Stimulated activated CD8-positive, alpha-beta memory T cell treated with anti-CD3 and anti-CD28 coated beads, Interleukin-7, amount 100 ng/mL, for 4 hours (primary cell): ENCODE results near the gene PIGQ.

Experiments used
- DNase-seq, 2 donors: peaks; one replicate each; pipeline ENCODE4 v3.0.0-alpha.2; 2020; ENCODE audit warnings: low read depth in 2 of 2

PIGQ gene

DNA sequence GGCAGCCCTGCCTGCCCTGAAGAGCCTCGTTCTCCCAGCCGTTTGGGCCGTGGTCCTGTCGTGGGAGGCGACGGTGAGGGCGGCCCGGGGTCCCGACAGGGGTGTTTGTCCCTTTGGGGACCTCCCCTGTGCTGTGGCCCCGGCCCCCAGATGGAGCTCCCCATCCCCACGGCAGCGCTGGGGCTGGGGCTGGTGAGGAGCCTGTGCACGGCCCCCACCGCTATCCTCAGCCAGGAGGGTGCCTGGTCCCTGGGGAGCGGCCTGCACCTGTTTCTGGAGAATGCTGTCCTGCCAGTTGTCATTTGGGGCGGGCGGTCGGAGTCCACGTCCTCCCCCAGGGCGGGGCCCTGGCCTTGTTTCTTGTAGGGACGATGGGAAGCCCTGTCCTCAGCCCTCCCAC, 35.6 kb upstream of the PIGQ start:
- no peak for DNase-seq

DNA sequence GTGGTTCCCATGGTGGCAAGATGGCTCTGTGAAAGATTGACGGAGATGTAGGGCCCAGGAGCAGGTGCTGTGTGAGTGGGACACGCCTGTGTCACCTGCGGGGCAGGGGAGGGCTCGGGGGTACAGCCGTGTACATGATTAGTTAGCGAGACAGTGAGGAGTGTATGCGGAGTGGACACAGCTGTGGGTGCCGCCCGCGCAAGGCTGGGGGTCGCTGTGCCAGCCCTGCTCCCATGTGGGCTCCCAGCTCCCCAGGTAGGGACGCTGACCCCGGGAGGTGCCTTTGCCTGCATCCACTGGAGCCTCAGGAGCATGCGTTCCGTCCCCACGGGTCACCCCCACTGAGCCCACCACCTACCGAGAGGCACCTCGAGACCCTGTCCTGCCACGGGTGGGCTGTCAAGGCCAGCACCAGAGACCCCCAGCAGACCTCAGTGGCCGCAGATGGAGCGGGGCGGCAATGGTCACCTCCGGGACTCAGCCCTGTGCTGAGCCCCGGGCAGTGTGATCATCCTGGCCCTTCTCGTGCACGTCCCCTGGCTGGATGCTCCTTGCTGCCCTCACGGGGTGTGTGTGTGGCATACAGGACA, 34.8 kb upstream of the PIGQ start:
- DNase-seq: no peak

DNA sequence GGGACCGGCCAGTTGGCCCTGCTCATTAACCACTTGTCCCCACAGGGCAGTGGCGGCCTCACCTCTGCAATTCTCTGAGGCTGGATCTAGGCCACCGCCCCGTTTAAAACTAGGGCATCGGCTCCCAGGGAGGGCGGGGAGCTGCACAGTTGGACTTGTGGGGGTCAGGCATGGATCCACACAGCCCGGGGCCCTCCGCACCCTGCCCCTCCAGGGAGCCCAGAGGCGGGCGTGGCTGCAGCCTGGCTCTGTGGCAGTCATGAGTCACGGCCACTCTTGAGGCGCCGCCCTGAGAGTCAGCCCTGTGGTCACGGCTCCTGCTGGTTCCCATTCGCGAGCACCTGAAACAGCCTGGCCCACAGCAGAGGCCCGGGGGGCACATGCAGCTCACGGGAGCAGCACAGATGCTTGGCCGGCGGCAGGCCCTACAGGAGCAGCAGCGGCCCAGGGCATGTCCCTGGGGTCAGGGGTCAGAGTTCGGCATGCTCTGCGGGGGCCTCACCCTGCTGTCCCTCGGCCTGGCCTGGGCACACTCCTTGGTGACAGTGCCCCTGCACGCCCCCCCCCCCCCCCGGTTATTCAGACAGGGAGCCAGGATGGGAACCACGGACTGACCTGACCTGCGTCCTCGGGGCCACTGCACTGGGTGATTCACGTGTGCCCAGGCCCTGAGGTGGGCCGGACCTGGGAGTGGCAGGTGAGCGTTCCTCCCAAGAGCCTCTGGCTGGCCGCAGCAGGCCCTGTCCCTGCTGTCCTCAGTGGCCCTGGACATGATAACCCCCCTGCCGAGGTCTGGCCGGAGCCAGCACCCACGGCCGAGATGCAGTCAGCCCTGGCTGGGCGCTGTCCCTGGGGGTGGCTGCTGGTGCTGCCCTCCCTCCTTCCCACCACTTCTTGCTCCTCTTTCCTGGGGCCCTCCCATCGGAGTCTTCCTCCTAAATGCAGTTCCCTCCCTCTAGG, 34.0 kb upstream of the PIGQ start:
- DNase-seq: no peak

DNA sequence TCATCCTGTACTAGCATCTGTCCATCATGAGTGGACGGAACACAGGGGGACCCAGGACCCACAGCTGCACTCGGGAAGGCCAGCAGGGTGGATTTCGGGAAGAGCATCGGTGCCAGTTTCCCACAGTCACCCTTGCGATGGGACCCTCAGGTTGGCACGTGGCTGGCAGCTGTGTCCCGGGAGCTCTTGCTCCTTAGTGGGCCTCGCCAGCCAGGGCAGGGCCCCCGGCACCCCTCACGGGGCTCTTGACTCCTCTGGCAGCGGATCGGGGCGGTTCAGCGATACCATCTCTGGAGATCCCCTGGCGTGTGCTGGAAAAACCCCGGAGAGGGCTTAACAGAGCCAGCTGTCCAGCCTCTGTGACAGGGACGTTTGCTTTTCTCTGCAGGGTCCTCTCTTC, 33.0 kb upstream of the PIGQ start:
- no peak for DNase-seq

DNA sequence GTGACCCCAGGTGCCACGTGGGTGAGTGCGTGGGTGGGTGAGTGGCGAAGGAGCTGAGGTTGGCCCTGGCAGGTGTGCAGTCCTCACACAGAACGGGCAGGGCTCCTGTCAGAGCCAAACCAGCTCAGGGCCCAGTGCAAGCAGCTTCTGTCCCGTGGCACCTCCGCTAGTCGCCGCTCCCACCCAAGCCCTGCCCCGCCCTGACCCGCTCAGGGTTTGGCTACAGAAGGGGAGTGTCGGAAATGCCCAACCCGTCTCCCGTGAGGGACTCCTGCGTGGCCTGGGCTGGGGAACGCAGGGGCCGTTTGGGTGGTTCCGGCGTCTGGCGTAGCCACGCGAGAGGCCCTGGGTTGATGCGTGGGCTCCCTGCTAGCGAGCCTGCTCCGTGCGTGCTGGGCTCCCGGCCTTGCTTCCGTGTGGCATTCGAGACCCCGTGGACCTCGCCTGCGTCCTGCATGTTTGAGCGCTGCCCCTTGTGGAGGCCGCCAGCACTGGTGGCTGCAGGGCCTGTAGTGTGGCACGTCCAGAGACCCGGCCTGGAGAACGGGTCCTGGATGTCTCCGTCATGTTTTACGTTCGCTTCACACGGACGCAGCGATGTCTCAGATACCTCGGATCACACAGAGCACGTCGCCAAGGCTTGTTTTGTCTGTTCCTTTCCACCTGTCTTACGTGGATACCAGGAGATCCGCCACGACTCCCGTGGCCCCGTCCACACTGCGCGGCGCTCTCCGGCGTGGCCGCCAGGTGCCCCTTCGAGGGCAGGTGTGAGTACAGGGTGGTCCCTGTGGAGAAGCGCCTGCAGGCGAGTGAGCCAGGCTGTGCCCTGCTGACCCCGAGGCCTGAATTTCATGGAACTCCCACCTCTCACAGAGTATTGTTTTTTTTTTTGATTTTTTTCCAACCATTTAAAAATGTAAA, 32.1 kb upstream of the PIGQ start:
- DNase-seq: no peak

DNA sequence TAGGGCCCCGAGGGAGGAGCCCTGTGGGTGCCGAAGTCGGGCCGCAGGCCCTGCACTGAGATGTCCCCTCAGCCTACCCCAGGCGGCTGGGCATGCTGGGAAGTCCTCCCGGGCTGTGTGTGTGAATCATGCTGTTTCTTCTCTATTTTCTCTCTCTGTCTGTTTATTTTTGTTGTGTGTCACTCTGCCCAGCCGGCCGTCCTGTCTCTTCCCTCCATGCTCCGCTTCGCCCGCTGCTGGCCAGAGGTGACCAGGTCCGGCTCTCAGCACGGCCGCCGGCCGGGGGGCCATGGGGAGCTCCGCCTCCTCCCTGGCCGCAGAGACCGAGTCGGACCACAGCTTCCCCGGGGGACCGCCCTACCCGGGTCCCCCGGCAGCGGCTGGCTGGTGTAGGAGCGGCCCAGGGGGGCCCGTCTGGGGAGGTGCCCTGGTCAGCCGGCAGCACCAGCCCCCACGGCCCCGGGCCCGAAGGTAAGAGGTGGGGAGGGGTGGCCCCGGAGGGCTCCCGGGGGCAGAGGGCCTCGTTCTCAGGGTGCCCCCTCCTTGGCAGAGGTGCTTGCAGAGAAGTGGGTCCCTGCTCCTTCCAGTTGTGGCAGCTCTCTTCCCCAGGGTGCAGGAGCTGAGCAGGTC, 29.8 kb upstream of the PIGQ start:
- no peak for DNase-seq

DNA sequence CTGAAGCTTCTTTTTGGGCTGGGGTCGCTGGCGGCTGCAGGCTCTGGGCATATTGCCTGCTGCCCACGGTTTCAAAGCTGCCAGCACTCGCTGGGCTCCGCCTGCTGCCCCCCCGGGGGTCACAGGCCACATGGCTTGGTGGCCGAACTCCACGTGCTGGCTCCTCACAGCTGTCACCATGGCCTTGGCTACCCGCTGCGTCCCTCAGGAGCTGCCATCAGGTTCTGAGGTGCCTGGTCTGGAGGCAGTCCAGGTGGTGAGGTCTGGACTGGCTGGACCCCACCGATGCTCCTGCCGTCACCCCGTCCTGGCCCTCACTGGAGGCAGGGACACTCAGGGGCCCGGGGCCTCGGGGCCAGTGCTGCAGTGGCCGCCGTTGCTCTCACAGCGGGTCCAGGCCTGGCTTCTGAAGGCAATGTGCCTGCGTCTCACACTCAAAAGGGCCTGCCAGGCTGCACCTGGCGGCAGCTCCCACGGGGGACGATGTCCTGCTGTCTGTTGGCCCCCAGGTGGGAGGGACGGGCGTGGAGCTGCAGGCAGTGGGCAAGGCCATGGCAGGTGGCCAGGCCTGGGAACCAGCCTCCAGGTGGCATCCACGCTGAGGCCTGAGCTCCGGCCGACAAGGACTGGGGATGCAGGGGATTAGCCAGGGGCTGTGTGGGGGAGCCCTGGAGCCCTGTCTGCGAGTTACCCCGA, 29.0 kb upstream of the PIGQ start:
- DNase-seq: no peak

DNA sequence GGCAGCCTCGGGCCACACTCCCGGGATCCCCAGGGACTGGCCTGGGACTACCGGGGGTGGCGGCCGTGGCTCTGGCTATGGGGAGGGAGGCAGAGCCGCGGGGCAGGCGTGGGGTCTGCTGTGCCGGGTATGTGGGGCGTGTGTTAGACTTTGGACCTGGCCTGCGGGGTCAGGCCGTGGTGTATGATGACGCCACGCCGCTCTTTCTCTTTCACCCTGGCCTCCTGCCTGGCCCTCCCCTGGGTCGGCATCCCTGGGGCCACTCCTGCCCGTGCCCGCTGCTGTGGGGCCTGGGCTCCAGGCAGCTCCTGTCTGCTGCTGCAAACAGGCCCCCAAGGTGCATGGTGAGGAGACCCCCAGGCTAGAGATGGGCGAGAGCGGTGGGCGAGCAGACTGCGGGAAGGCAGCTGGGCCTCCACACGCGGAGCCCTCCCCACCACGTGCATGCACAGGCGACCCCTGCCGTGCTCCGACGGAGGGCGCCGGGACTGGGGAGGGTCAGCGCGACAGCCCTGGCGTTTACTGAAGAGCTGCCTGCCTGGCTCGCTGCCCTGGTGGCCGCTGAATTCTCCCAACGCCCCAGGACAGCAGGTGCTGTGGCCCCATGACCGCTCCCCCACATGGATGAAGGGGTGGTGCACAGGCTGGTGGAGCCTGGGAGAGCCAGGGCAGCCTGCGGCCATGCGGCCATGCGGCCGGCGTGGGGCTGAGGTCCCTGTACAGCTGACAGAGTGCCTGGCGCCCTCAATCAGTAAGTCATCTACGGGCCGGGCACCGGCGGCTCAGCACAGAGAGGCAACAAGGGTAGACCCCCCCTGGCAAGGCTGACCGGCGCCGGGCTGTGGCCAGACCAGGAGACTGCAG, 26.2 kb upstream of the PIGQ start:
- no peak for DNase-seq

DNA sequence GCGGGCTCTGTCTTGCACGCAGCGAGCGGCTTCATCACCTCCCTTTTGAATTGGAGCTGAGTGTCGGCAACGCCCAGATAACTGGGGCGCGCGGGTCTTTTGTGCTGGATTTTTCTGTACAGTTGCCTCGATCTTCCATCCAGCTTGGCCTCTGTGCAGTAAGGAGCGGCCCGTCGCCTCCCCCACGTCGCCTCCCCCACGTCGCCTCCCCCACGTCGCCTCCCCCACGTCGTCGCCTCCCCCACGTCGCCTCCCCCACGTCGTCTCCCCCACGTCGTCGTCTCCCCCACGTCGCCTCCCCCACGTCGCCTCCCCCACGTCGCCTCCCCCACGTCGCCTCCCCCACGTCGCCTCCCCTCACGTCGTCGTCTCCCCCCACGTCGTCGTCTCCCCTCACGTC, 25.3 kb upstream of the PIGQ start:
- DNase-seq: no peak

DNA sequence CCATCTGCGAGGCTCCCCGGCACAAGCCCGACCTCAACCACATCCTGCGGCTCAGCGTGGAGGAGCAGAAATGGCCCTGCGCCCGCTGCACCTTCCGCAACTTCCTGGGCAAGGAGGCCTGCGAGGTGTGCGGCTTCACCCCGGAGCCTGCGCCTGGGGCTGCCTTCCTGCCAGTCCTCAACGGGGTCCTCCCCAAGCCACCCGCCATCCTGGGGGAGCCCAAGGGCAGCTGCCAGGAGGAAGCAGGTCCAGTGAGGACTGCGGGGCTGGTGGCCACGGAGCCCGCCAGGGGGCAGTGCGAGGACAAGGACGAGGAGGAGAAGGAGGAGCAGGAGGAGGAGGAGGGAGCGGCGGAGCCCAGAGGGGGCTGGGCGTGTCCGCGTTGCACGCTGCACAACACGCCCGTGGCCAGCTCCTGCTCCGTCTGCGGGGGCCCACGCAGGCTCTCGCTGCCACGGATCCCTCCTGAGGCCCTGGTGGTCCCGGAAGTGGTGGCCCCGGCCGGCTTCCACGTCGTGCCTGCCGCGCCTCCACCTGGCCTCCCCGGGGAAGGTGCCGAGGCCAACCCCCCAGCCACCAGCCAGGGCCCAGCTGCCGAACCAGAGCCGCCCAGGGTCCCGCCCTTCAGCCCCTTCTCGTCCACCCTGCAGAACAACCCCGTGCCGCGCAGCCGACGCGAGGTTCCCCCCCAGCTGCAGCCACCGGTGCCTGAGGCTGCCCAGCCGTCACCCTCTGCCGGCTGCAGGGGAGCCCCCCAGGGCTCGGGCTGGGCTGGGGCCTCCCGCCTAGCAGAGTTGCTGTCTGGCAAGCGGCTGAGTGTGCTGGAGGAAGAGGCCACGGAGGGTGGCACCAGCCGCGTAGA, 22.6 kb upstream of the PIGQ start:
- DNase-seq: peak in 1 of 2 donors; percentile 36

DNA sequence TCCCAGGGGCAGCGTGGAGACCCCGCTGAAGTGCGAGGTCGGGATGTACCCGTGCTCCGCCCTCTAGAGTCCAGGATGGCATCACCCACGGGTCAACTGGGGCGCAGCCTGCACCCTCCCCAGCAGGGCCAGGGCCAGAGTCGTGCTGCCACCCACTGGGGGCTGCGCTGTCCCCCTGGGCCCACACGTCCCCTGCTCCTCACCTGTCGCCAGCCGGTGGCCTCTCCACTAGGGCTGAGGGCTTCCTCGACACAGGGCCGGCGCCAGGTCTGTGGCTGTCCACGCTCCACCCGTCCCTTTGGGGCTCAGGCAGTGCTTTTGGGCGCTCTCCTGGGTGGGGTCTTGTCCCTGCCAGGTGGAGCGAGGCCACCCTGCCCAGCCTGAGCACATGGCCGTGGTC, 21.2 kb upstream of the PIGQ start:
- no peak for DNase-seq

DNA sequence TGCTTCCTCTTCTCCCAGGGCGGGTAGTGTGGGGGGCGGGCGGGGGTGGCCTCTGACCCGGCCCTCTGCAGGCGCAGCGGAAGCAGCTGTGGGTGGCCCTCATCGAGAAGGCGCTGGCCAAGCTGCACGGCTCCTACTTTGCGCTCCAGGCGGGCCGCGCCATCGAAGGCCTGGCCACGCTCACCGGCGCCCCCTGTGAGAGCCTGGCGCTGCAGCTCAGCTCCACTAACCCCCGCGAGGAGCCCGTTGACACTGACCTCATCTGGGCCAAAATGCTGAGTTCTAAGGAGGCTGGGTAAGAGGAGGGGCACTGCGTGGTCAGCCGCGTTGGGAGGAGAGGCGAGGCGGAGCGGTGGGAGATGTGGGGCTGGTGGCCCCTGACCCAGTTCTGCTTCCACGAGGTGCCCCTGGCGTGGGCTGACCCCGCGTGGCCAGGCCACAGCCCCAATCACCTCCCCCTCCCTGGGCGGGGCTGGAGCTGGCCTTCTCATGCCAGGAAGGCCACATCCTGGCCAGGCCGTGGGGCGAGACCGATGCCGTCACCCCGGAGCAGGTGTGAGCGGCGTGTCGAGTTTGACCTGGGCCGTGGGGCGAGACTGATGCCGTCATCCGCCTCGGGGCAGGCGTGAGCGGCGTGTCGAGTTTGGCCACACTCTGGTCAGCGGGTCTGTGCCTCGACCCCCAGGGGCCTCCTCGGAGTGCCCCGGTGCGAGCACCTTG, 20.1 kb upstream of the PIGQ start:
- no peak for DNase-seq

DNA sequence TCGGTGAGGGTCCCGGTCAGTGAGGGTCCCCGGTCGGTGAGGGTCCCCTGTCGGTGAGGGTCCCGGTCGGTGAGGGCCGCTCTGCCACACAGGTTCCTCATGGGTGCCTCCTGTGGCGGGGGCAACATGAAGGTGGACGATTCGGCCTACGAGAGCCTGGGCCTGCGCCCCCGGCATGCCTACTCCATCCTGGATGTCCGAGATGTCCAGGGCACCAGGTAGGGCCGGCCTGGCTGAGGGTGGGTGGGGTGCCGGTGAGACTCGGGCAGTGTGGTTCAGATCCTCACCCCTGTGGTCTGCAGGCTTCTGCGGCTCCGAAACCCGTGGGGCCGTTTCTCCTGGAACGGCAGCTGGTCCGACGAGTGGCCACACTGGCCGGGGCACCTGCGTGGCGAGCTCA, 18.6 kb upstream of the PIGQ start:
- no peak for DNase-seq

DNA sequence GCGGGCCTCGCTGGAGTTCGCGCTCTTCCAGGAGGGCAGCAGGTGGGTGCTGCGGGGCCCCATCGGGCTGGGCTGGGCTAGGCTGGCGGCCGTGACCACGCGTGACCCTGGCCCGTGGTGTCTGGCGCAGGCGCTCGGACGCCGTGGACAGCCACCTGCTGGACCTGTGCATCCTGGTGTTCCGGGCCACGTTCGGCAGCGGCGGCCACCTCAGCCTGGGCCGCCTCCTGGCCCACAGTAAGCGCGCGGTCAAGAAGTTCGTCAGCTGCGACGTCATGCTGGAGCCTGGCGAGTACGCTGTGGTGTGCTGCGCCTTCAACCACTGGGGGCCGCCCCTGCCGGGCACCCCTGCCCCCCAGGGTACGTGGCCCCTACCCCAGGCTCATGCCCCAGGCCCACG, 17.6 kb upstream of the PIGQ start:
- DNase-seq: no peak

DNA sequence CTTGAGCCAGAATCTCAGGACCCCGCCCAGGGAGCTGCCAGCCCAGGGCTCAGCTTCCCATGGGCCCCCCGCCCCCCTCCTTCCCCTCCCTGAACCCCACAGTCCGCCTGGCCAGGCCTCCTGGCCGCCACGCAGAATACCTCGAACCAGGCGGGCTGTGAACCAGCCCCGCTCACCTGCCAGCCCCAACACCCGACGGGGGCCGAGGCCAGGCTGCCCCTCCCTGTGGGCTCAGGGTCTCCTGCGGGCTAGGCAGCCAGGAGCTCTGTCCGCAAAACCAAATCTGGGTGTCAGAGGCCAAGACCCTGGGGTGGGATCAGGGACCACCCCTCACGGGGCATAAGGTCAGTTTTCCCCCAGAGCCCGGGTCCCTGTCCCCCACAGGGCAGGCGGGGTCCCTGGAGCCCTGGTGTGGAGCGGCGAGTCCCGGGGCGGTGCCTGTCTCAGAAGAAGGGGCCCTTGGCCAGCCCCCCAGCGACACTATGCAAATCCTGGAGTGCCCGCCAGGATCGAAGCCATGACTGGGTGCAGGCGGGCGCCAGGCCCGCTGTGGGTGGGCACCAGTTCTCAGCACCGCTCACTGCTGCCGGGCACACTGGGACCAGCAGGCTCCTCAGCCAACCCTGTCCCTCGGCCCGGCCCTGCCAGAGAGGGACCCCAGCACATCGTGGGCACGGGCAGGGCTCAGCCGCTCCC, 16.0 kb upstream of the PIGQ start:
- DNase-seq: no peak

DNA sequence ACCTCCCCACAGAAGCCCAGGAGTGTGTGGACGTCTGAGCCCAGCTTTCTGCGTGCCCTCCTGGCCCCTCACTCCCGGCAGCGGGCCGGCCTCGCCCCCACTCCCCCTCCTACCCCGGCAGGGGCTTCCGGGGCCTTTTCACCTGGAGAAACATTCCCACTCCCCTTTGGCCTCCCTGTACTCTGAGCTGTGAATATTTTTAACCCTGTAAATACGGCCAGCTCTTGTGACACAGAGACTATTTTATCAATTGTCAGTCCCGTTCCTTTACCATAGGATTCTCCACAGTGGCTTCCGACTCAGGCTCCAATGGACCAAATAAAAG, 15.5 kb upstream of the PIGQ start:
- no peak for DNase-seq

DNA sequence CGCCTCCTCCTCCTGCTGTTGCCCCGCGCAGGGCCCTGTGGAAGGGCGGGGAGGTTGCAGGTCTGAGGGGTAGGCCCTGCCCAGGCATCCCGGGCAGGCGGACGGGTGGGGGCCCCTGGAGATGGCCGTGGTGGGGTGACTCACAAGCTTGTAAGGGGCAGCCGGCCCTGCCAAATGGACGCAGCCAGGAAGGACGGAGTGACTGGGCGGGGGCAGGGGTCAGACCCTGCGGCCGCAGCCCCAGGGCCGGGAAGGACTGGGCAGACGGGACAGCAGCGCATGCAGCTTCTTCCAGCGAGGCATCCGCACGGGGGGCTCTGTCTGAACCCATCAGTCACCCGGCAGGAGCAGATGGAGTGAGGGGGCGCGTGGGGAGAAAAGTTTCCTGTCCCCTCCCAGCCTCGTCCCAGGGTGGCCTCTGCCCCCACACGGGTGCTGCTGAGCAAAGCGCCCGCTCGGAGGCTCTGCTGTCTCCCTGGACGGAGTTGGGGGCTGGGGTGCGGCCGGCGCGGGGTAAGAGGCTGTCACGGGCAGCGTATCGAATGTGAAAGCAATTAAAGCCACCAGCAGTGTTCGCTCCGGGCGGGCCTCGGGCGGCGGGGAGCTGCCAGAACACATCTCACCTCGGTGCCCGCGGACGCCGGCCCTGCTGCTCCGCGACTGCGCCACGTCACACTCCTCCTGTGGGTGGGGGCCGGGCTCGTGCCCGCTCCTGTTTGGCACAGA, 15.0 kb upstream of the PIGQ start:
- DNase-seq: no peak
